GM12875 (cell line): Measurements from ENCODE around the gene CCDC33.

Experiments used
- H3K4me3 ChIP-seq: one replicate; pipeline ENCODE4 v1.5.1; 2011; ENCODE audit warnings: low read depth, low read length, control low read depth
- CTCF ChIP-seq: IDR thresholded peaks from 2 replicates; pipeline ENCODE4 v1.5.1; 2011; ENCODE audit warnings: low read depth, mild to moderate bottlenecking, control low read depth, inconsistent platforms, low read length, moderate library complexity, borderline replicate concordance; ENCODE audit not compliant: insufficient read depth

CCDC33 gene

GRCh38 chr15:74235962-74236361, at the start of gene CCDC33:
TSS of gene CCDC33 (plus strand) at chr15:74236326. CDS start at chr15:74236720, 394 bp downstream.
- H3K4me3 ChIP-seq = no peak within 1 kb of the TSS
- no peak for TF ChIP-seq CTCF

GRCh38 chr15:74188216-74188615, 47.9 kb upstream of the CCDC33 start:
- H3K4me3 ChIP-seq = no peak overlapping the region
- TF ChIP-seq CTCF = no peak

- TF ChIP-seq CTCF = no peak
- H3K4me3 ChIP-seq = no peak overlapping the region
Observed at GRCh38 chr15:74191798-74192197, 44.3 kb upstream of the CCDC33 start.

GRCh38 chr15:74192751-74193150, 43.4 kb upstream of the CCDC33 start:
- TF ChIP-seq CTCF = no peak
- no peak overlapping the region for H3K4me3 ChIP-seq

GRCh38 chr15:74193299-74193718, 42.8 kb upstream of the CCDC33 start:
- TF ChIP-seq CTCF = no peak
- H3K4me3 ChIP-seq = no peak overlapping the region

- no peak for TF ChIP-seq CTCF
- H3K4me3 ChIP-seq = no peak overlapping the region
Observed at GRCh38 chr15:74193905-74194304, 42.2 kb upstream of the CCDC33 start.

- H3K4me3 ChIP-seq = no peak overlapping the region
- no peak for TF ChIP-seq CTCF
Observed at GRCh38 chr15:74194572-74195559, 41.3 kb upstream of the CCDC33 start.
